Measurements from ENCODE around the gene CFAP97D2. TPM values are rescaled to one million over a fixed set of nuclear protein-coding genes. Genes with fewer than 3 reads are reported as not detected.
A peak's percentile ranks its signal among the peaks of the same experiment; 100 is the strongest.

Gene CFAP97D2
- total and polyA plus RNA-seq, 10 donors, result 0.05 TPM; not detected in 9

- Histone ChIP-seq H3K4me1 (peaks cover 13 to 54% (median 53%) of the 10 kb centered on the region in 6 donors), H3K9me3 (no peaks in the 10 kb centered on the region), H3K36me3 (no peaks in the 10 kb centered on the region), H3K4me3 (peak overlapping the region in 2 of 8 donors; percentile 14 to 48), H3K27ac (peak overlapping the region; percentile 36 to 92 (median 72)), H3K27me3 (replicated peaks in 1 of 7) (peaks cover 0 to 4% (median 0%) of the 10 kb centered on the region in 7 donors)
- TF ChIP-seq, protein P1, sequence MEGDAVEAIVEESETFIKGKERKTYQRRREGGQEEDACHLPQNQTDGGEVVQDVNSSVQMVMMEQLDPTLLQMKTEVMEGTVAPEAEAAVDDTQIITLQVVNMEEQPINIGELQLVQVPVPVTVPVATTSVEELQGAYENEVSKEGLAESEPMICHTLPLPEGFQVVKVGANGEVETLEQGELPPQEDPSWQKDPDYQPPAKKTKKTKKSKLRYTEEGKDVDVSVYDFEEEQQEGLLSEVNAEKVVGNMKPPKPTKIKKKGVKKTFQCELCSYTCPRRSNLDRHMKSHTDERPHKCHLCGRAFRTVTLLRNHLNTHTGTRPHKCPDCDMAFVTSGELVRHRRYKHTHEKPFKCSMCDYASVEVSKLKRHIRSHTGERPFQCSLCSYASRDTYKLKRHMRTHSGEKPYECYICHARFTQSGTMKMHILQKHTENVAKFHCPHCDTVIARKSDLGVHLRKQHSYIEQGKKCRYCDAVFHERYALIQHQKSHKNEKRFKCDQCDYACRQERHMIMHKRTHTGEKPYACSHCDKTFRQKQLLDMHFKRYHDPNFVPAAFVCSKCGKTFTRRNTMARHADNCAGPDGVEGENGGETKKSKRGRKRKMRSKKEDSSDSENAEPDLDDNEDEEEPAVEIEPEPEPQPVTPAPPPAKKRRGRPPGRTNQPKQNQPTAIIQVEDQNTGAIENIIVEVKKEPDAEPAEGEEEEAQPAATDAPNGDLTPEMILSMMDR (IDR thresholded peaks at IDR 0.05 in 8 of 11, conservative IDR thresholded peaks at IDR 0.05 in 3 of 11), result no peak
- TF ChIP-seq POLR2AphosphoS5 (IDR thresholded peaks at IDR 0.05), result peak; percentile 27 to 48 (median 33)
- TF ChIP-seq POLR2A (IDR thresholded peaks at IDR 0.05), result no peak
- WGBS, 5 donors, result 30 to 41% (median 39%) methylated on average over 20 to 25 of the region's 25 CpGs
- peak; percentile 80 for DNase-seq
- intact Hi-C loops (cut with DNase I; ENCODE audit: low total_unique reads), result no loop called here
Observed at GRCh38 chr13:114140131-114140905, 38.7 kb upstream of the CFAP97D2 start.

DNA sequence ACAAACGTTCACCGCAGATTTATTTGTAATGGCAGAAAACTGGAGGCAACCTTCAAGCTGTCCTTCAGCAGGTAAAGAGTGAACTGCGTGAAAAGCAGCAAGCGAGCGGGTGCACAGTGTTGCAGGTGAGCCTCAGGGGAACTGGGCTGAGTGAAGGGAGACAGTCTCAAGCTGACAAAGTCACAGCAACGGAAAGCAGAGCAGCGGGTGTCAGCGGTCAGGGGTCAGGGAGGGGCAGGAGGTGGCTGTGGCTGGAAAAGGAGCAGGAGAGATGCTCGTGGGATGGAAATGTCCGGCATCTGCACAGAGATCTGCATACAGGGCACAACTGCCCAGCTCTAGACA is 38.2 kb upstream of the CFAP97D2 start:
- DNase-seq, result peak; percentile 84
- peaks cover 0 to 4% (median 0%) of the 10 kb centered on the region in 7 donors for H3K27me3 ChIP-seq (replicated peaks in 1 of 7)
- TF ChIP-seq POLR2AphosphoS5 (IDR thresholded peaks at IDR 0.05), result peak in 2 of 3 donors; percentile 37 to 71
- TF ChIP-seq, protein P1 (IDR thresholded peaks at IDR 0.05 in 8 of 11, conservative IDR thresholded peaks at IDR 0.05 in 3 of 11), result no peak
- WGBS, 5 donors, result 26 to 45% (median 35%) methylated on average over 10 of the region's 10 CpGs
- no peaks in the 10 kb centered on the region for H3K9me3 ChIP-seq
- intact Hi-C loops (cut with DNase I; ENCODE audit: low total_unique reads), result no loop called here
- peak overlapping the region in 2 of 8 donors; percentile 14 to 48 for H3K4me3 ChIP-seq
- peak overlapping the region; percentile 36 to 92 (median 72) for H3K27ac ChIP-seq
- H3K36me3 ChIP-seq, result no peaks in the 10 kb centered on the region
- peaks cover 16 to 60% (median 56%) of the 10 kb centered on the region in 6 donors for H3K4me1 ChIP-seq

DNA sequence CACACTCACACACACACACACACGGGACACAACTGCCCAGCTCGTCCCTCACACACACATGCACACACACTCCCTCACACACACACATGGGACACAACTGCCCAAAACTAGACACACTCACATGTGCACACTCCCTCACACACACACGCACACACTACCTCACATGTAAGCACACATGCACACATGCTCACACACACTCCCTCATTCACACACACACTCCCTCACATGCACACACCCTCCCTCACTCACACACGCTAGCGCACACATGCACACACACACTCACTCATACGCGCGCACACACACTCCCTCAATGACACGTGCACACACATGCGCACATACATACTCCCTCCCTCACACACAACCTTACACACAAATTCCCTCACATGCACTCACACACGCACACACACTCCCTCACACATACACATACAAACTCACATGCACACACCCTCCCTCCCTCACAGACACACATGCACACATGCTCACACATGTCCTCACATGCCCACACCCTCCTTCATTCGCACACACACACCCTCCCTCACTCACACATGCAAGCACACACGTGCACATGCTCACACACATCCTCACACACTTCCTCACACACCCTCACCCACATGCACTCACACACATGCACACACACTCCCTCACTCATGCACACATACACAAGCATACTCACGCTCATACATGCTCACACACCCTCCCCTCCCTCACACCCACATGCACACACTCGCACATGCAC is 37.6 kb upstream of the CFAP97D2 start:
- peak; percentile 38 for DNase-seq
- TF ChIP-seq, protein P1 (IDR thresholded peaks at IDR 0.05 in 8 of 11, conservative IDR thresholded peaks at IDR 0.05 in 3 of 11), result no peak
- no peak for TF ChIP-seq POLR2AphosphoS5 (IDR thresholded peaks at IDR 0.05)
- TF ChIP-seq POLR2A (IDR thresholded peaks at IDR 0.05), result no peak
- 78 to 91% (median 80%) methylated on average over 15 of the region's 15 CpGs for WGBS, 5 donors
- peaks cover 0 to 4% (median 0%) of the 10 kb centered on the region in 7 donors for H3K27me3 ChIP-seq (replicated peaks in 1 of 7)
- peaks cover 16 to 65% (median 62%) of the 10 kb centered on the region in 6 donors for H3K4me1 ChIP-seq
- intact Hi-C loops (cut with DNase I; ENCODE audit: low total_unique reads), result no loop called here
- H3K36me3 ChIP-seq, result no peaks in the 10 kb centered on the region
- H3K4me3 ChIP-seq, result peak overlapping the region in 1 of 8 donors; percentile 48
- H3K9me3 ChIP-seq, result no peaks in the 10 kb centered on the region
- H3K27ac ChIP-seq, result peak overlapping the region in 5 of 8 donors; percentile 72 to 92 (median 77)

DNA sequence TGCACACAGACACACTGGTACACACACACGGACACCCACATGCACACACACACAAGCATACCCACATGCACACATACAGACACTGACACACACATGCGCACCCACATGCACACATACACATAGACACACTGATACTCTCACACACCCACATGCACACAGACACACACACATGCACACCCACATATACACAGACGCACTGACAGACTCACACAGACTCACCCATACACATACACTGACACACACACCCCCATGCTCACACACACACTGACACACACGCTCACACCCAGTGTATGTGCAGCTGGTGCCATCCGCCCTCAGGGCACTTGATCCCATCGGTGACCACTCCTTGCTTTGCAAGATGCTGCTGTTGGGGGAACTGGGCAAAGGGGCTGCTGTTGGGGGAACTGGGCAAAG is 36.9 kb upstream of the CFAP97D2 start:
- Histone ChIP-seq H3K36me3 (no peaks in the 10 kb centered on the region), H3K4me1 (peaks cover 16 to 73% (median 65%) of the 10 kb centered on the region in 6 donors), H3K9me3 (no peaks in the 10 kb centered on the region), H3K4me3 (peak overlapping the region in 1 of 8 donors; percentile 47), H3K27me3 (replicated peaks in 1 of 7) (peaks cover 0 to 4% (median 0%) of the 10 kb centered on the region in 7 donors), H3K27ac (peak overlapping the region; percentile 4 to 92 (median 74))
- no peak for DNase-seq
- WGBS, 5 donors, result 81 to 89% (median 85%) methylated on average over 6 of the region's 6 CpGs
- intact Hi-C loops (cut with DNase I; ENCODE audit: low total_unique reads), result no loop called here
- TF ChIP-seq POLR2A (IDR thresholded peaks at IDR 0.05) (no peak), POLR2AphosphoS5 (IDR thresholded peaks at IDR 0.05) (no peak)
- TF ChIP-seq, protein P1 (IDR thresholded peaks at IDR 0.05 in 8 of 11, conservative IDR thresholded peaks at IDR 0.05 in 3 of 11), result no peak
